SKM-1 treated with dmso at 0.1 percent for 144 hours (cell line): ENCODE measurements around the gene PDZRN3.

Experiments
- DNase-seq: peaks from one replicate; lab custom pipeline; 2025; ENCODE audit not compliant: unreplicated experiment; lab: John Stamatoyannopoulos, UW

PDZRN3 gene

DNA sequence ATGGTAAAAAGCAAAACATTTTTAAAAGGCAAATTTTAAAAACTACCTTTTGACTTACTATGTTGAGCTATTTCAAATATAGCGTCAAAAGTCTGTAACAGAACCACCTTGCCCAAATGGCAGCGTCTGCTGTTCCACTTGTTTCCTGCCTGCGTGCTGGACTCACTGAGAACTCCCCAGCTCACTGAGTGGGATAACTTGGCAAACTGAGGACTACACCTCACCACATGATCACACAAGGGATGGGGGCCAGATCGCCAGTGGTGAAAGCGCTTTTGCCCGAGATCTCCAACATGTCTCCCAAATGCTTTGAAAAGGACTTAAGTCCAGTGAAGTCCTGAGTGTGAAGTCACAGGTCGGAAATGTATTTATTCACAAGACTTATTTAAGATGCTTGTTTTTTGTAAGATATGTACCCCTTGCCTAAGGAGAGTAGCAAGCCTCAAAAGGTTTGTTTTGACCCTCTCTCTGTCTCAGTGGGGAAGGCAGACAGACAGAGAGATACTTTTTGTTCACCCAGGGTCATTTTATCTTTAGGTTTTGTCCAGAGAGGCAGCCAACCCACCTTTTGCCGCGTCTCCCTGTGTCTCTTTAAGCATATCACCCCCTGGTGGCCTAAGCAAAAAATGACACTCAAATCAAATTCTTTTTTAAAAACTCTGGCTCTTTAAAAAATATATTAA lies 192.6 kb downstream of the PDZRN3 start:
- DNase-seq, result peak; percentile 37

DNA sequence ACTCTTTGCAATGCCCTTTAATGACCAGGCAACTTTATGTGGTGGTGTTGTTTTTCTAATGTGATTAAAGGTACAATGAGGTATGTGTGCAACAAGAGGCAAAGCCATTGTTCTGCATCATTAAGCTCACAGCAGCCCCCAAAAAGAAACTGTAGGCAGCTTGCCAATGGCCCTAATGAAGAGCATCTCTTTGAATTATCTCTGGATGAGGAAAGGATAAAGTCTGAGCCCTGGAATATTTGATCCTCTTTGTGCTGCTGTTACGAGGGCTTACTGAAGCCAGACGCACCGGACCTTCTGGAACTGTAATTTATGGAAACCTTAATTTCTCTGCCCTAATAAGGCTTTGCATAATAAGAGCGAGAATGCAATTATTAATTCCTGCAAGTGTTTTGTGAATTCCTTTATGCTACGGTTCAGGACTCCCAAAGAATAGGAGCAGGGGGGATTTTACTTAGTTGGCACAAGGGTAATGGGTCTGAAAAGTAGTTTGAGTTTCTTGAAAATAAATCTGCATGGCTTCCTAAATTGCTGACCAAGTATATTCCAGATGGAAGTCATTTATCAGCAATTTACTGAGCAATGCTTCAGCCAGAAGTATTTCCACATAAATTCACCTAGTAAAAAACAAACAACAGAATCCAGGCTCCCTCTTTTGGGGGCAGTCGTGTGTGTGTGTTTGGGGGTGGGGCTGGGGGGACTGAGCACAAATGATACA lies 193.4 kb downstream of the PDZRN3 start:
- no peak for DNase-seq

DNA sequence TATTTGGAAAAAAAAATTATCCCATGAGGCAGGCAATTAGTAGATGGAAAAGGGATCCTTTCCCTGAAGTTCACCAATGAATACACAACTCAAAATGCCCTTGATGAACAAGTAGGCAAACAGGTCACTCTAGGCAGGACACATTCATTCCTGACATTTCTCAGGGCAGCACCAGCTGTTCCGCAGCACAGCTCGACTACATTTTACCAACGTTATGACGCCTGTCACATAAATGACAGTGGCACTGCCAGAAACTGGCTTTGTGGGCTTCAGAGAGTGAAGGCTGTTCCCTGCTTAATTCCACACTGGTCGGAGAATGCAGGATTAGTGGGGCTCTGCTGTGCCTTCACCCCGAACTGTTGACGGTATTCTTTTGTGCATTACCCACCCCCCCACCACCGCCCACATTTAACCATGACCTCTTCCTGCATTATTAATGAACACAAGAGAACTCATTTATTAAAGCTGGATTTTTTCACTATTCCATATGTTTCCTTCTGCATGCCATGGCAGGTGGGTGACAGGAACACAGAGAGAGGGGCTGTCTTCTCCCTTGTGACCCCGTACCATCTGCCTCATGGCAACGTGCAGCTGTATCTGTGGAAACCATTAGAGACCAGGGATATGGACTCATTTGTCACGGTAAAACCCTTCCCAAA lies 197.6 kb downstream of the PDZRN3 start:
- DNase-seq, result no peak

DNA sequence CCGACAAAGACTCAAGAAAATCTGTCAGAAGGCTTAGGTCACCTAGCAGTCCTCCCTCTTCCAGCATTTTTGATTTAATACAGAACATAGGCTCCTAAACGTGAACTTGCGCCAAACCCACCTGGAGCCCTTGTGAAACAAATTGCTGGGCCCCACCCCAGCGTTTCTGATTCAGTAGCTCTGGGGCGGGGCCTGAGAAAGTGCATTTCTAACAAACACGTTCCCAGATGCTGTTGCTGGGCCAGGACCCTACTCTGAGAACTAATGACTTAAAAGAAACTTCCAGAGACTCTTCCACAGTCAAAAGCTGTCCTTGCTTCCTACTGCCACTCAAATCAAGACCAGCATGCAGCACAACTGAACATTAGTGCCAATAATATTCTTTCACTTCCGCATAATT lies 198.1 kb downstream of the PDZRN3 start:
- DNase-seq, result no peak

DNA sequence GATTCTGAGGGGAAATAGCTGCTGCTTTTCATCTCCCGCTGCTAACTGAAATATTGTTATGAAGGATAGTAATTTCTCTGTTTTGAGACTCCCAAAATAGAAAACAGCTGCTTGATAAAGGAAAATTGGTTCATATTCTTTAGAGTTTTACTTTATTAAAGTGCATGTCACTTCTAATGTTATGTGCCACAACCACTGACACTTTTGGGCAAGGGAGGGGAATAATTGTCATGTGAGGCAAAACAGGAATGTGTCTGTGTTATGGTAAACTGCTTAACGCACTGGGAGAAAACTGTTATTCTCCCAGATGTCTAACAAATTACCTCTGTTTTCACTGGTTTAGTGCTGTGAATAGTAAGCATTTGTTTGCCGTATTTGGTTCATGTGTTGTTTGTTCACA lies 201.6 kb downstream of the PDZRN3 start:
- DNase-seq, result no peak

DNA sequence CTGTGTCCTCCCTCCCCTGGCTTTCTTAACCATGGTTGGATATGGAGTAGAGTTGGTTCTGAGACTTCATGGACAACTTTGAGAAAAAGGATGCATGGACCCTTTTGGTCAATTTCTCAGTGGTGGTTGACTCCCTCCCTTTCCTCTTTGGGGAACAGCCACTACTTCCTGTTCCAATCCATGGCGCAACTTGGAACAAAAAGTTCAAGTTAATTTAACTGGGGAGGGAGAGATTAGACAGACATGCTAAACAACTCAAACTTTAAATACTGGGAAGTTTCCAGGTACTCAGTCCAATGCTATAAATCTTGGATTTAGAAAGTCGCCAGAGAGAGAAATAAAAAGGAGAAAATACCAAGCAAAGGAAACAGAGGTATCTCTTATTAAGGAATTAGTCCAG lies 202.2 kb downstream of the PDZRN3 start:
- DNase-seq, result peak; percentile 27

DNA sequence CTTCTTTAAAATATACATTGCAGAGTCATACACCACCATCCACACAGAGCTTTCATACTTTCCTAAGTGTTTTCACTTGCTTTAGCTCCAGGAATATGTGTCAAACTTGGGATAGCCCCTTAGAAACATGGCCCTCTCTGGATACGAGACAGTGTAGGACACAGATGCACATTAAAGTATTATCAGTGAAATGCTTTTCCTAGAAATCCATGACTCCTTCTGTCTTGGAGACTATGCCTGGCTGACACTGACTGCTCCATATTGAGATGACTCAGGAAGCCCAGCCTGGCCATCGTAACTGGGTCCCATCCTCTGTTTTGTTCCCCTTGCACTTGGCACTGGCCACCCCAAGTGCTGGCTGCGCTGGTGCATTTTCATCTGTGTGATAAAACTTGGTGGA lies 204.8 kb downstream of the PDZRN3 start:
- DNase-seq, result no peak

DNA sequence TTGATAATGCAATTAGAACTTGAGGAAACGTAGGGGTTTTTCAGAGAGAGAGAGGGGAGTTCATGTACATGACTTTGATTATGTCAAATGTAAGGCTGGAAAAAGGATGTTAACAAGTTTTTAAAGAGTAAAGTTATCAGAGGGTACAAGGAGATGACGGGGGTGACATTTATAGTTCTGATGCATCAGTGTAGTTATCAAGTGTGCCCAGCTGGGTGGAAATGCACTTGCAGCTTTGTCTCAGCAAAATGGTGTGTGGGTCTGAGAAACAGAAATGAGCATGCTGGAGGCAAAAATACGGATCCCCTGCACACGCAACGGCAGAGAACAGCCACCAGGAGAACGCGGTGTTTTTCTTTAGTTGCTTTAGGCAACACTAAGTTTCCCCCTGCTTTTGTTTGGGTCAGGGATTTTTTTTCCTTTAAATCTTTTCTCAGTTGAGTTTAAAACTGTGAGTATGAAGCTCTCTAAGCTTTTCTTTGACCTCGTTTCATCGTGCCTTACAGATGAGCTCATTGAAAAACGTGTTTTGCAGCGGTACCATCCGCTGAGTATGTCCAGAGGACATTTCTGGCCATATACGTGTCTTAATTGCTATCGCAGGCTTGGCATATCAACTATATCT lies 205.4 kb downstream of the PDZRN3 start:
- no peak for DNase-seq

DNA sequence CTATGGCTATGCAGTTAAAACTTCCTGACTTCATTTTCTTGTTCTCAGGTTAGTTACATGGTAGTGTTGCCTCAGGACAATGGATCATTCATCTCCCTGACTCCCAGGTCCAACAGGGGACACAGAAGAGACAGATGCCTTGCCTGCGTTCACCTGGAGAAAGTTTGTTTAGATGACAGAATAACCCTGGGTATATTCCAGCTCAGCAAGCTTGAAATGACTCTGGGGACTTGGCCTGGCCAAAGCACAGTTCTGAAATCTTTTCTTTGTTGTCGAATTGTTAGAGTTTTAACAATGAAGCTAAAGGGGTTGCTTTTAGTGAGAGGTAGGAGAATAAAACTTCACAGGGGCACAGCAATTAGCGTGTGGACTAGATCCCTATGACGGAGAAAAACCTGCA lies 206.1 kb downstream of the PDZRN3 start:
- no peak for DNase-seq

DNA sequence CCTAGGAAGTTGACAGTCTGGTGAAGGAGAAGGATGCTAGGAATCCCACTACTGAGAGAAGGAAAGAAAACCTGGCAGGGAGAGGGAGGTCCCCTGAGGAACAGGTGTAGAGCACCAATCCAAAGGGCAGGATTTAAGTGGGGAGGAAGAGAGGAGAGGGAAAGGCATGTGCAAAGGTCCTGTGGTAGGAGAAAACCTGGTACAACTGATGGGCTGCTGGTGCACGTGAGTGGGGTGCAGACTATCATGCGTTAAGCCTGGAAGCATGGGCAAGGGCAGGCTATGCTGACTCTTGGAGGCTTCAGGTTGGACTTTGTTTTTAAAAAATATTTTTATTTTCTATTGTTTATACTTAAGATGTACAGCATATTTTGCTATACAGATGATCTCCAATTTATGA lies 209.6 kb downstream of the PDZRN3 start:
- DNase-seq, result no peak

DNA sequence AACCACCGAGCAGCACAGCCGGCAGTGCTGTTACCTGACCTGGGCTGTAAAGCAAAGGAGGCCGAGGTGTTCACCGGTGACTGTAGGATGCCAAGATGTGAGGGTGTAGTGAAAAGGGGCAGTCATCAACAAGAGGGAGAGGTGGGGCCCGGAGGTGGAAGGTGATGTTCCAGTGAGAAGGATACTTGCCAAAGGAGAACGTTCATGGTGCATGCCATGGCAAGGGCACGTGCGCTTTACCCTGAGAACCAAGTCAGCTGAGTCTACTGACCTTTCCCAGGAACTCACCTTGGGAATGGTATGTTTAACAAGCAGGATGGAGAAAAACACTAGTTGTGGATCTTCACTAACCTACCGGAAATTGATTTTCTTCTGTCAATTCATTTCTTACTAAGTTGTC lies 211.1 kb downstream of the PDZRN3 start:
- DNase-seq, result no peak

DNA sequence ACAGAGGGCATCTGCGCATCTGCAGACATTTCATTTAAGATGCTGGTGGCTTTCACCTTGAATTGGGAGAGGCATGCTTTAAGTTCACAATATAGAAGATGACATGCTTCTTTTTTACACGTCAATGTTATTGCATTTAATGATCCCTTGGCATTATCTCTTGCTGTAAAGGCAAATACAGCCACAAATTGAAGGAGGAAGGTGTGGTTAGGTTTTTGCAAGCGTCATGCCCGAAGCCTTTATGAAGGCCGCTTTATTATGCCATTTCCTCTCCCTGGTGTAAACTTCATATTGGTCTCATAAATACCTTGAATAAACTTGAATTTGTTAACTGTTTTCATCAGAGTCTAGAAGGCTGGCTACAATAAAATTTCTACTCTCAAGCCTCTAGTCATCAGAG lies 212.7 kb downstream of the PDZRN3 start:
- DNase-seq, result peak; percentile 50

DNA sequence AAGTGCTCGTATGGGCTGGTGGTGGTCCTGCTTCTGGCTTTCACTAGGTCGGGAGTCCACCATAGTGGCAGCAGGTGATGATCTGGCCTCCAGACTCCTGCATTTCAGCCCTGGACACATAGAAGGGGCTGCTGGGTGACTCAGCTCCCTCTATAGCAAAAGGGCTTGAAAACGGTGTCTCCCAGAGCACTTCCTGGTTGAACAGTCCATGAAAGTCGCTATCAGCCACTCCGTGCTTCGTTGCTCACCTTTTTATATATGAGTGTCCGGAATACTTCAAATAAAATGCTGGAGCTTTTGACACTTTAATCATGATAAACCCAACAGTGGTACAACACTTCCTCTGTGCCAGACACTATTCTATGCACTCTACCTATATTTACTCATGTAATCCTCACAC lies 213.2 kb downstream of the PDZRN3 start:
- no peak for DNase-seq

DNA sequence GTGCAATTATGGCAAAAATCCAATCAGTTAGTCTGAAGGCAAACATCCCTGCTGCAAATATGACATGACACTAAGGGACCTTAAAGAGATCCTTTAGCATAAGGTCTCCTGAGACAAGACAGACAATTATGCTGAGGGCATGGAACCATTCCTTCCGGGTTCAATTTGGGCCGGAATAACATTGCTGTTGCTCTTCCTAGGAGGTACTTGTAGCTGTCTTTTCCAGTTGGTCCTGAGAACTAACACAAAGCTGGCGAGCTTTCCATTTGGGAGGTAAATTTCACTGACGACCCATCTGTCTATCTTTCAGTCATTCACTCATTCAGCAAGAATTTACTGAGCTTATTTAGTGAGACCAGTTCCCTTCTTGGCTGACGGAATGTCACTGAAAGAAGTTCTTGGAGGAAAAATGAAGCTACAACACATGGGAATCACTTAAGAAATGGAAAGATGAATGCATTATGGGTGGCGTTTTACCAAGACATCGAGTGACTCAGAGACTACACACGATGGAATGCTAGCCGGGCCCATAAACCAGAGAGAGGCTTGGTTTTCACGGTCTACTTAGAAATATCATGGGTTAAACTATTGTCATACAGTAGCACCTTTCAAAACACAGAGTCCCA lies 215.5 kb downstream of the PDZRN3 start:
- DNase-seq, result no peak

DNA sequence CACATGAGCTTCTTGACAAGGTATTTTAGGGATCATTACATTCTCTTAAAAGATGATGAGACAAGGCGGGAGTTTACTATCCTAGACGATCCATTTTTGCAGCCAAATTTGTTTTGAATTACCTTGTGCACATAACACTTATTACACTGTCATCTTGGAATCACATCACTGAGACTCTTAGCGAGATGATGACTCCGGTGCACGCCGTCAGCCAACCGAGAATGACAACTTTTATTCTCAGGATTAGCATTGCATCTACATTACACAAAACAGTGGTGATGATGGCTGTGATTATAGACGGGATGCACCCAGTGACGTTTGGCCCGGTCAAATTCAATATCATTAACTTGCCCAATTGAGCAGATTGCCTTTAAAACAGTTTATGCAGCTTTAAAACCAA lies 216.1 kb downstream of the PDZRN3 start:
- DNase-seq, result no peak

DNA sequence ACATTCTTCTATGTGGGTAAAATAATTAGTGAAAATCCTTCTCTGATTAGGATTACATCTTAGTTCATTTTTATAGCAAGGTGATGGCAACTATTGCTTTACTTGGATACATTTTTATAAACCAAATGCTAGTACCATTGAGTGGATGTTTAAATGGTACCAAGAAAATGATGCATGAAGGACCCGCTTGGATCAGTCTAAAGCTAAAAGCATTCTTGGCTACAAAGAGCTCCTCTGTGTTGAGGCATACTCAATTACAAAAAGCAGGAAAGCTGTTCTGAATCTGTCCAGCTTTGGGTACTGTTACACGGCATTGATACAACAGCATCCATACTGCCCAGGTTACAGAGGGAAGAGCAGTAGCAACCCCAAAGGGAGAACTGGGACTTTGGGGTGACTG lies 217.2 kb downstream of the PDZRN3 start:
- no peak for DNase-seq

DNA sequence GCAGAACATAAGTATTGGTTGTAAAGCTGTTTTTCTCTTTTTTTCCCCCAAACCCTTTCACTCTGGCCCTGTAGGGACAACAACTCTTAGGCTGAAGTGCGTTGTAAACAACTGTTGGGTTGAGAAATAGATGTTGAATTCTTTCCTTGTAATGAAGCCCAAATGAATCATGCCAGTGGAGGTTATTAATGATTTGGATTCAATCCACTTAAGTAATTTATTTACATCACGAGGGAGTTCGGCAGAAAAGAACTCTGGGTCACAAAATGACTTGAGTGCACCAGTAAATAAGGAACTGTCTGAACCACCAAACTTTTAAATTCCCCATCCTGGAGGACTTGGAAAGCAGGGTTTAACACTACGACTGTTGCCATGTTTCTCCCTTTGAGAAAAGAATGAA lies 218.9 kb downstream of the PDZRN3 start:
- no peak for DNase-seq

DNA sequence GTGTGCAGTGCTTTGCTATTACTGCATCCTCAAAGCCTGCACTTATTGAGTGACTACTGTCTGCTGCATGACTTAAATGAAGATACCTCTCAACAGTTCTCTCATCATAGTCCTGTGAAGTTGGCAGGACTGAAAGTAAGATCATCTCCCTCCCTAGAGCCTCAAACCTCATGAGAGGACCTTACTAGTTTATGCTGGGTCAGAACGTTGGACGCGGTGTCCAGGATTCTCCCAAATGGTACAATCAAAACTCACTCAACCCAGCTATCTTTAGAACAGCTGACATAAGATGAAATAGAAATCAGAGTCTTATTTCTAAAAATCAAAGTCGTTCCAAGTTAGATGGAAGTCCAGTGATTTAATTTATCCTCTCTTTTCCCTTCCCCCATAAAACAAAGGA lies 219.7 kb downstream of the PDZRN3 start:
- no peak for DNase-seq

DNA sequence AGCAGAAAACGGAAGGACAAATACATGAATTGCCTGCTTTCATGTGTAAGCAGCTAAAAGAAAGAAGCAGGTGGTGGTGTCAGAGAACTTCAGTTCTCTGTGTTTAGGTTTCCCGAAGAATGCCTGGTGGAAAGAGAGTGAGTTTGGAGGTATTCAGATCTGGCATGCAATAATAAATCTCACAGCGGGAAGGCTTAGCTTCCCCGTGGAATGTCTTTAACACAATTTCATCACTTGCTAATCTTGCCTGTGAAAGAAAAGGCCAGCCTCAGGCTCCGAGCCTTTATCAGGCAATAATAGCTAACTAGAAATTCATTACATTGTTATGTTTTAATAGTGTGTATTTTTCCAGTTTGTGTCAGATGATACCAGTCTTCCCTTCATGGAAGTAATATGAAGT lies 220.3 kb downstream of the PDZRN3 start:
- DNase-seq, result no peak

DNA sequence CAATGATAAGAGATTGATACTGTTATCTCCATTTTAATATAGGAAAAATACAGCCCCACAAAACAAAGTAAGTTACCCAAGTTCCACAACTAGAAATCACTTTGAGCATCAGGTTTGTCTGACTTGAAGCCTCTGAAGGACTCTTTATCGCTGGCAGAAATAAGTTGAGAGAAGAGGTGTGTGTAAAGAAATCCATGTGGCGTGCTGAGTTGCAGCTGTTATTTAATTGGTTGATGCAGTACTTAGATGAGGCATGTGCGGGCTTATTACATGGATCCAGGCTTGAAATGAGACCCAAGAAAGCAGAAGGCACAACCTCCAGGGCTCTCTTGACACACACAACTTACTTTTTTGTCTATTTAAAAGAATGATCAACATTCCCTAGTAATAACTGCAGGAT lies 221.3 kb downstream of the PDZRN3 start:
- DNase-seq, result no peak

DNA sequence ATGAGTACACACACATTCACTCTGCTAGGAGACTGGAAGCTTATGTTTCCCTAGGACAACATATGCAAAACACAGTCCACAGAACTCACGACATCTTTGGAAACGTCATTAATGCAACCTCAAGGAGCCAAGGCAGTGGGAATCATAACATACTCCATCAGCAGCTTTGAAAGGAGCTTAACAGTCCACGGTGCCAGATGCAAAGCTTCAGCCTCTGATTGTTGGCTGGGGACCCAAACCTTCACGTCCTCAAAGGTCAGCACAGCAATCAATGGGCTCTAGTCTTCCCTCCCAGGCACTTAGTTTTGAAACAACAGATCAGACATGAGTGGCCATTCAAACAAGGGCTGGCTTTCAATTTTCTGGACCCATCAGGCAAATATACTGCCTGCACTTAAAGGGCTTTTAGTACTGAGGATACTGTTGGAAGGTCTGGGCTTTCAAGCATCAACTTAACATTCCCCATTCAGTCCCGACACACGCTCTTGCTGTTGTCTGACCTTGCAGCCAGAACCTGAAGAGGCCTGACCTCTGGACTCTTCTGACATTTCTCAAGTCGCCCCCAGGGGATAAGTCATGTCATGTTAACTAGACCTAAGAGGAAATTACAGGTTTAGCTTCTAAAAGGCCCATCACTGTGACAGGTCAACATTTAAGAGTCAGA lies 223.0 kb downstream of the PDZRN3 start:
- DNase-seq, result no peak
